ENCODE measurements around the gene NTM. TPM values are rescaled to one million over a fixed set of nuclear protein-coding genes. Genes with fewer than 3 reads are reported as not detected.

NTM gene
- total and polyA plus RNA-seq, 8 donors: 0.04 to 4.4 (median 0.50) TPM

GRCh38 chr11:131378931-131379330 is 8.5 kb downstream of the NTM start:
- no peaks in the 10 kb centered on the region for H3K9me3 ChIP-seq
- peaks cover 0 to 15% (median 4%) of the 10 kb centered on the region in 4 donors for H3K27me3 ChIP-seq
- no peaks in the 10 kb centered on the region for H3K4me1 ChIP-seq
- no peak overlapping the region for H3K27ac ChIP-seq
- ATAC-seq: no peak
- FAIRE-seq: no peak
- 52 to 75% methylated on average over 1 of the region's 1 CpG for WGBS, 2 donors
- DNase-seq: no peak
- TF ChIP-seq, protein P1, sequence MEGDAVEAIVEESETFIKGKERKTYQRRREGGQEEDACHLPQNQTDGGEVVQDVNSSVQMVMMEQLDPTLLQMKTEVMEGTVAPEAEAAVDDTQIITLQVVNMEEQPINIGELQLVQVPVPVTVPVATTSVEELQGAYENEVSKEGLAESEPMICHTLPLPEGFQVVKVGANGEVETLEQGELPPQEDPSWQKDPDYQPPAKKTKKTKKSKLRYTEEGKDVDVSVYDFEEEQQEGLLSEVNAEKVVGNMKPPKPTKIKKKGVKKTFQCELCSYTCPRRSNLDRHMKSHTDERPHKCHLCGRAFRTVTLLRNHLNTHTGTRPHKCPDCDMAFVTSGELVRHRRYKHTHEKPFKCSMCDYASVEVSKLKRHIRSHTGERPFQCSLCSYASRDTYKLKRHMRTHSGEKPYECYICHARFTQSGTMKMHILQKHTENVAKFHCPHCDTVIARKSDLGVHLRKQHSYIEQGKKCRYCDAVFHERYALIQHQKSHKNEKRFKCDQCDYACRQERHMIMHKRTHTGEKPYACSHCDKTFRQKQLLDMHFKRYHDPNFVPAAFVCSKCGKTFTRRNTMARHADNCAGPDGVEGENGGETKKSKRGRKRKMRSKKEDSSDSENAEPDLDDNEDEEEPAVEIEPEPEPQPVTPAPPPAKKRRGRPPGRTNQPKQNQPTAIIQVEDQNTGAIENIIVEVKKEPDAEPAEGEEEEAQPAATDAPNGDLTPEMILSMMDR (IDR thresholded peaks at IDR 0.05): no peak
- intact Hi-C loops (cut with DNase I): no loop called here
- H3K36me3 ChIP-seq: no peaks in the 10 kb centered on the region
- H3K4me3 ChIP-seq: no peak overlapping the region

DNA sequence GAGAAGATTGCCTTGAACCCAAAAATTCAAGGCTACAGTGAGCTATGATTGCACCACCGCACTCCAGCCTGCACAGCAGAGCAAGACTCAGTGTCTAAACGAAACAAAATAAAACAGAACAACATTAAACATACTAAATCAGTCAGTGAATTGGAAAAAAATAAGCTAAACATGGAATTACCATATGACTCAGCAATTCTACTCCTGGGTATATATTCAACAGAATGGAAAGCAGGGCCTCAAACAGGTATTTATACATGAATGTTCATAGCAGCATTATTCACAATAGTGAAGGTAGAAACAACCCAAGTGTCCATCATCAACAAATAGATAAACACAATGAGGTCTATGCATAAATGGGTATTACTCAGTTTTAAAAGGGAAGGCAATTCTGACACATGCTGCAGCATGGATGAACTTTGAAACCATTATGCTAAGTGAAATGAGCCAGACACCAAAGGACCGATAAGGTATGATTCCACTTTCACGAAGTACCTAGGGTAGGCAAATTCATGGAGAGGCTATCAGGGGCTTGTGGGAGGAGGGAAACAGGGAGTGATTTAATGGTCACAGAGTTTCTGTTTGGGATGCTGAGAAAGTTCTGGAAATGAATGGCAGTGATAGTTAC is 15.5 kb downstream of the NTM start:
- FAIRE-seq (no peak), DNase-seq (no peak)
- TF ChIP-seq, protein P1 (IDR thresholded peaks at IDR 0.05): no peak

DNA sequence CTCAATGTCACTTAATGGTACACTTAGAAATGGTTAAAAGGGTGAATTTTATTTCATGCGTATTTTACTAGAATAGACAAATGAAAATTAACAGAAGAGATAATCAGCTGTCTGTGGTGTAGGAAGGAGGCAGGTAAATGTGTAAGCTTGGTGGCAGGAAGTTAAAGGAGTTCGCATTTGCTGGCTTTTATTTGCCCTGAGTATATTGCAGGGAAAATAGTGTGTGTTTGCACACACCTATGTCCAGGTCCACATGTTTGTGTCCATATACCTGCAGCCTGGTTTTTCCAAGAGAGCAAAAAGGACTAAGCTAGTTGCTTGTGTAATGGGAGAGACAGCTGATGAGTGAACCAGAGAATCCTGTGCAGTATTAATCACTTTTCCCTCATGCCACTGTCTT is 16.0 kb downstream of the NTM start:
- Histone ChIP-seq H3K27me3 (no peaks in the 10 kb centered on the region), H3K36me3 (no peaks in the 10 kb centered on the region), H3K4me1 (no peaks in the 10 kb centered on the region), H3K9me3 (no peaks in the 10 kb centered on the region), H3K4me3 (no peak overlapping the region), H3K27ac (no peak overlapping the region)
- intact Hi-C loops (cut with DNase I): no loop called here
- no peak for FAIRE-seq
- DNase-seq: no peak
- no peak for ATAC-seq
- WGBS, 2 donors: 63 to 75% methylated on average over 2 of the region's 2 CpGs
- TF ChIP-seq, protein P1 (IDR thresholded peaks at IDR 0.05): no peak

More for the DNA sequence above, 15.5 kb downstream of the NTM start:
- Histone ChIP-seq H3K4me3 (no peak overlapping the region), H3K4me1 (no peaks in the 10 kb centered on the region), H3K36me3 (no peaks in the 10 kb centered on the region), H3K9me3 (no peaks in the 10 kb centered on the region), H3K27me3 (no peaks in the 10 kb centered on the region), H3K27ac (no peak overlapping the region)
- intact Hi-C loops (cut with DNase I): no loop called here
- ATAC-seq: no peak
- WGBS, 2 donors: 50 to 51% methylated on average over 4 of the region's 4 CpGs

GRCh38 chr11:131388030-131388429 is 17.6 kb downstream of the NTM start:
- intact Hi-C loops (cut with DNase I): no loop called here
- Histone ChIP-seq H3K9me3 (no peaks in the 10 kb centered on the region), H3K27ac (no peak overlapping the region), H3K36me3 (no peaks in the 10 kb centered on the region), H3K4me3 (no peak overlapping the region), H3K27me3 (no peaks in the 10 kb centered on the region), H3K4me1 (no peaks in the 10 kb centered on the region)
- TF ChIP-seq, protein P1 (IDR thresholded peaks at IDR 0.05): no peak
- FAIRE-seq (no peak), DNase-seq (no peak), ATAC-seq (no peak)
- WGBS, 2 donors: 32 to 36% methylated on average over 3 of the region's 3 CpGs

- no peak for ATAC-seq
- Histone ChIP-seq H3K27ac (no peak overlapping the region), H3K9me3 (no peaks in the 10 kb centered on the region), H3K4me1 (no peaks in the 10 kb centered on the region), H3K27me3 (no peaks in the 10 kb centered on the region), H3K36me3 (no peaks in the 10 kb centered on the region), H3K4me3 (no peak overlapping the region)
- TF ChIP-seq, protein P1 (IDR thresholded peaks at IDR 0.05): no peak
- intact Hi-C loops (cut with DNase I): no loop called here
- no peak for FAIRE-seq
- no peak for DNase-seq
- WGBS, 2 donors: 69 to 70% methylated on average over 5 of the region's 5 CpGs
Observed at GRCh38 chr11:131389582-131389981, 19.2 kb downstream of the NTM start.
